SKM-1 (cell line): ENCODE results near the gene GDA.
"Not testable (repeated sequence)": the region's sequence is repeated elsewhere in the genome, so short reads cannot be mapped to it uniquely, and the experiment has no call there.

Experiments used
- DNase-seq: peaks from one replicate; lab custom pipeline; 2025; ENCODE audit not compliant: unreplicated experiment; lab: John Stamatoyannopoulos, UW

Gene GDA

DNA sequence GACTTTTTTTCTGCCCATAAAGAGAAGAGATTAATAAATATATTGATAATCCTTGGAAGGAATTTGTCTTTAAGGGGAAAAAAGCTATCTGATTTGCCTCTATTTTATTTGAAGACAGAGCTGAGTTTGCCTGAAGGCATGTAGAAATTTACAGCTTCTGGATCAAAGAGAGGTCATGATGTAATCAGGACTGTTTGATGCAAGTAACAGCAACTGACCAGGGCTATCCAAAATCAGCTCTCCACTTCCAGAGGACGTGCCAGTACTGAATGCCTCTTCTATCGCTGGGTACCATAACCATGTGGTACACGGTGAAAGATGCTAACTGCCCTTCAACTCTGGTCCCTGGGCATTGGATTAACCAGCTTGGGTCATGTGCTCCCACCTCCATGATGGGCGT is 125.2 kb downstream of the GDA start:
- DNase-seq = no peak

DNA sequence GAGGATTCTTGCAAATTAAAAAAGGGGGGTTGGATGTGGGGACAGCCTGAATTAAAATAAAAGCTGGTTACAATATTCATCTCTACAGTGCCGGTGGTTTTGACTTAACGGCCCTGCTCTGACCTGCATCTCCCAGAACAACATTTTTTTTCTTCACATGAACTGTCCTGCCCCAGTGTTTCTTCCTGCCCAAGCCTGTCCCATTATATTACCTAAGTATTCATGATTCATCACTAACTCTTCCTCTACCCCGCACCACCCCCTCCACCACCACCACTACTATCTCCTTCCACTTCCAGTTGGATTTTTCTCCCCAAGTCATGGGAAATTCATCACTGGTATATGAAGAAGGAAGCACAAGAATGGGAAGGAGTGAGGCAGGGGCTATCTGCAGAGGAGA is 125.7 kb downstream of the GDA start:
- DNase-seq = no peak

DNA sequence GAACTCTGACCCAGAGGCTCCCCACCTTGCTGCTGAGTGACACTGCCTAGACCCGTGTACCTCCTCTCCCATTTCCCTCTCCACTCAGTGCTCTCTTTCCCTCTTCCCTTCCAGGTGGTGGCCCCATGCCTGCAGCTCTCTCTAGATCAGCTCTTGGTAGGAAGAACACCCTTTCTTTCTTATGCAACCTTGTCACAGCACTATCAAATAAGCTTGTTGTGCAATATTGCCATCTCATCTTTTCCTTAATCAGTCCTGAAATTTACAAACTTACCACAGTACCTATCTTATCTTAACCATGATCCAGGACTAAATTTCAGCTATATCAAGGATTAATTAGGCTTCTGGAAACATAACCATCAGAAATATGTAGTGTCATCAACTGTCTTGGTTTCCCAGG is 127.2 kb downstream of the GDA start:
- DNase-seq = no peak

DNA sequence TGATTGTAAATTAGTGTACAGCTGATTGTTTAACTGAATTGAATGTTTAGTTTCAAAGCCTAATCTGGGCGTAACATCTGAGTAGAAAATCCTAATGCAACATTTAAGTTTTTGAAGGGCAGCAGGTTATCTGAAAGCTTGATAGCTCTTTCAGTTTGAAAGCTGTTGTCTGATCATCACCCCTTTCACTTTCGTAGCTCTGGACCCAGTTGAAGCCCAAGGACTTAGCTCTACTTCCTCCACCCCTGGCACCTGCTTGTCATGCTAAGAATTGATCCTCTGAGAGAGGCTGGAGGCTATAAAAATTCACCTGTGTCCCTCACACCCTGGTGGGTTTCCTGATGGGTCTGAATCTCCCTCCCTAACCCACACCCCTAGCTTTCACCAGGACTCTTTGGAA is 129.7 kb downstream of the GDA start:
- DNase-seq = no peak

DNA sequence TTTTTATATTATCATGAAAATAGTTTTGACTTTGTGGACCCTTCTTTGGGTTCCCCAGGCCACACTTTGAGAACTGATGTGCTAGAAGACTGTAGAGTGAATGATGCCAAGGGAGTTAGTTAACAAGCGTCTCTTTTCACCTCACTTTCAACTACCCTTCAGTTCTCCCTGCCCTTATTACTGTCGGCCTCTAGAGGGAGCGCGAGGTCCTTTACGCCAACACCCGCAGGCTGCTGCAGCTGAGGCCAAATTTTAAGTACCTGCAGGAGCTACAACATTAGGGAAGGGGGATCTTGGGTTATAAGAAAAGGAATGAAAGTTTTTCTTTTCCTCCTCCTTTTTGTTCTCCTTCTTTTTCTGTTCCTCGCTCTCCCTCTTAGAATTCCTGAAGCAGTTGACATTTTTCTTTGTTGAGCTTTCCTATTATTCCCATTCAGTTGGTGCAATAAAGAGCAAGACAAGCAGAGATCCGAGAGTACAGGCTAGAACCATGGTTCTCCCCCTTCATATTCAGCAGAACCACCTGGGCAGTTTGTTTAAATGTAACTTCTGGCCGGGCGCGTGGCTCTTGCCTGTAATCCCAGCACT is 131.8 kb downstream of the GDA start:
- DNase-seq = peak; percentile 22

DNA sequence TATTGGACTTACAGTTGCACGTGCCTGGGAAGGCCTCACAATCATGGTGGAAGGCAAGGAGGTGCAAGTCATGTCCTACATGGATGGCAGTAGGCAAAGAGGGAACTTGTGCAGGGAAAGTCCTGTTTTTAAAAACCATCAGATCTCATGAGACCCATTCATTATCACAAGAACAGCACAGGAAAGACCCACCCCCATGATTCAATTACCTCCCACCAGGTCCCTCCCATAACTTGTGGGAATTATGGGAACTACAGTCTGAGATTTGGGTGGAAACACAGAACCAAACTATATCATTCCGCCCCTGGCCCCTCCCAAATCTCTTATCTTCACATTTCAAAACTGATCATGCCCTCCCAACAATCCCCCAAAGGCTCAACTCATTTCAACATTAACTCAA is 140.2 kb downstream of the GDA start:
- no peak for DNase-seq

DNA sequence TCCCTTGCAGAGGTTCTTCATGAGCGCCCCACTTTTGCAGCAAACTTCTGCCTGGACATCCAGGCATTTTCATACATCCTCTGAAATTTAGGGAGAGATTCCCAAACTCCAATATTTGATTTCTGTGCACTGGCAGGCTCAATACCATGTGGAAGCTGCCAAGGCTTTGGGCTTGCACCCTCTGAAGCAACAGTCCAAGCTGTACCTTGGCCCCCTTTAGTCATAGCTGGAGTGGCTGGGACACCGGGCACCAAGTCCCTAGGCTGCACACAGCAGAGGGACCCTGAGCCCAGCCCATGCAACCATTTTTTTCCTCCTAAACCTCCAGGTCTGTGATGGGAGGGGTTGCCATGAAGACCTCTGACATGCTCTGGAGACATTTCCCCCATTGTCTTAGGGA is 141.1 kb downstream of the GDA start:
- no peak for DNase-seq

DNA sequence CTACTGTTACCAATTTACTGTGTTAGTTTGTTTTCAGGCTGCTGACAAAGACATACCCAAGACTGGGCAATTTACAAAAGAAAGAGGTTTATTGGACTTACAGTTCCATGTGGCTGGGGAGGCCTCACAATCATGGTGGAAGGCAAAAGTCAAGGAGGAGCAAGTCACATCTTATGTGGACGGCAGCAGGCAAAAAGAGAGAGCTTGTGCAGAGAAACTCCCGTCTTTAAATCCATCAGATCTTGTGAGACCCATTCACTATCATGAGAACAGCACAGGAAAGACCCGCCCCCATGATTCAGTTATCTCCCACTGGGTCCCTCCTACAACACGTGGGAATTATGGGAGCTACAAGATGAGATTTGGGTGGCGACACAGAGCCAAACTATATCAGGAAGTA is 142.3 kb downstream of the GDA start:
- not testable (repeated sequence) for DNase-seq

DNA sequence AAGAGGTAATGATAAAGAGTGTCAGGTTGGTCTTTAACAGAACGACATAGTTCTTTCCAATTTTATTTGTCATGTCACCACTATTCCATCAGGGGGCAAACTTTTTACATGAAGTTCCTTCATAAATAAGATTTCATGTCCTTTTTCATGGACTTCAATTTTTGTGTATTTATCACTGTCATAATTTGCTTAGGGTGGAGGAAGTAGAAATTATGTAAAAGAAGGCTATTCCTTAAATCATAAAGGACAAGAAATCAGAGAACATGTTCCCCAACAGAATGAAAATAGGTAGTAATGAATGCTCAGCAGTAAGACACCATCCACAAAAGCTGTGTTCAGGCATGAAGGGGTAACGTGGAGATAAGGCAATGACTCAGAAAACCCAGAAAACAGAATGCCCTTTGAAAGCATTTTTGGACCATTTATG is 143.0 kb downstream of the GDA start:
- DNase-seq = peak; percentile 1

DNA sequence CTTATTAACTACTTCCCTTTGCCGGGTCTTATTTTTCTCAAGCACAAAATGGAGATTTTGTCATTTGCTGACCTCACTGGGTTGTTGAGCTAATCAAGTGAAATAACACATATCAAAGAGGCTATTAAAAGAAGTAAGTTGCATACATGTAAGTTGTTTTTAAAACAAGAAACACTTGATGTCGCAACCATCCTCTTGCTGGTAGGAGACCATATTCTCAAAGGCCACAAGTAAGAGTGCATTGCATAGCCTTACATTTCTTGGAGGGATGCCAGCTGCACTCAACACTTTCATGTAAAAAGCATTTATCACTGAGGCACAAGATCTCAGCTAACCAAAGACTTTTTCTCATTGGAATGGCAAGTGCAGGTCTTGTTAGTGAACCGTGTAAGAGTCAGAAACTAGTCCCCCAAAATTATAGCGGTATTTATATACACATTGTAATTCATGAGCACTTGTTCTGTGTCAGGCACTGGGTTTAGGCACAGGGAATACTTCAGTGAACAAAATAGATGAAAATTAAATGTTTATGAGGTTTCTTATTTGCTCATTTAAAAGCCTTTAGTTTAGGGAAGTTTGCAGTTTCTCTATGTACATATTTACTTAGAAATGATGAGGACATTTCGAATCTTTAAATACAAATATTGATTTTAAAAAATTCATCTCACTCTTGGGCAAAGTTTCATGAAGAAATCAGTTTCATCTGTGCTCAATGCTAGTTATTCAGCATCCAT is 143.8 kb downstream of the GDA start:
- DNase-seq = peak; percentile 43

DNA sequence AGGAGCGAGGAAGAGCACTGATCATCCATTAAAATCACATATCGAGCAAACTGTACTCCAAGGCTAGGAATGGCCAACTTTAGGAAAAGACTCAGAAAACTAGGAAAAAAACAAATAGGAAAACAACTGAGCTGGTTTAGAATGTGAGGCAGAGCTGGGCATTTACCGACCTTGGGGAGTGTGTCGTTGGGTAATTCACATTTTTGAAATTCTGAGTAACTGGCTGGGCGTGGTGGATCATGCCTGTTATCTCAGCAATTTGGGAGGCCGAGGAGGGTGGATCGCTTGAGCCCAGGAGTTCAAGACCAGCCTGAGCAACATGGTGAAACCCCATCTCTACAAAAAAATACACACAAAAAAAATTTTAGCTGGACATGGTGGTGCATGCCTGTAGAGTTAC is 145.7 kb downstream of the GDA start:
- DNase-seq = no peak

DNA sequence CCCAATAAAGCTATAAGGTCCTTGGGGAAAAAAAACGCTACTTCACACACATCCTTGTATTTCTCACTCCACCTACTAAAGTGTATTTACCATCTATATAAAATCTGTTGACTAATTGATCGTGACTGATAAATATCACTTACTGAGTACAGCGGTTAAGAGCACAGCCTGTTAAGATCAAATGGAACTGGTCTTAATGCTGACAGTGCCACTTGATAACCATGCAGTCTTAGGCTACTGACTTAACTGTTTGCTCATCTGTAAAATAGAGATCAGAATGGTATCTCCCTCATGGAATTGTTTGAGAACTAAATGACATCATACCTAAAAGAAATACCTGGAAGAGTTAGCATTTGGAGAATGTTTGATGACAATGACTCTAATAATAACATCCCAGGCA is 148.3 kb downstream of the GDA start:
- DNase-seq = no peak

DNA sequence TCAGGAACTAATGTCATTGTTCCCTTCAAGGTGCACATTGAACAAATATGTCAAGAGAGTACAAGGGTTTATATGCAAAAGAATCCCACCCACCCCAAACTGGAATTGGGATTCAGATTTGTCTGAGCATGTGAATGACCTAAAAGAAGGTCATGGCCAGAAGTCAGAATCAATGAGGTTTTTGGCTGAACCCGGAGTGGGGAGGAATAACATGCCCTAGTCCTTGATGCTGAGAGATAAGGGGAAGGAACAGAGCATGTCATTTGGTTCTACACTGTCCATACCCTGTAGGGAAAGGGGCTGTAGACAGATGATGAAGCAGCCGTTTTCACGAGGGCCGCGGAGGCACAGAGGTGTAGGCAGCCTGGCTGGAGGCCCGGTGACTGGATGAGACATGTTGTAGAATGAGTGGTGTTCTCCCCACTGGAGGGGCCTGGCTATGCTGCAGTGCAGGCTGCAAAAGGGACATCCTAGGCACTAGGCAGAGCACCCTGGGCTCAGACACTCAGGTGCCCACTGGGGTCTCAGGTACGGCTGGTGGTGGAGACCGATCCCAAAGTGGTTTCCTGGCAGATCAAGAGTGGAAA is 149.9 kb downstream of the GDA start:
- DNase-seq = no peak

DNA sequence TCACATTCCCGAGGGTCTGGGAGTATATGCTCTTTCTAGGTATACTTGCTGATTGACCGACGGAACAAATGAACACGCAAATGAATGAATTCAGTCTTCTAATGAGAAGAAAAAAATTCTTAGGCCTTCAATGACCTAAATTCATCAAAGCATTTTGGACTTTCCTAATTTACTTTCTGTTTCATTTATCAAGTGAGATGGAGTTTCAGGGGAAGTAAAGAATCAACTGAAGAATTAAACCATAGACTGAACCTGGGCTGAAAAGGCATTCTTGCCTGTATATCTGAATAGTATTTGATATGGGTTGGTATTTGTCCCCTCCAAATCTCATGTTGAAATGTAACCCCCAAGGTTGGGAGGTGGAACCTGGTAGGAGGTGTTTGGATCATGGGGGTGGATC is 151.6 kb downstream of the GDA start:
- DNase-seq = no peak
